Esophagus muscularis mucosa (tissue), 4 donors: ENCODE results near the gene CABP4. TPM values are rescaled to one million over a fixed set of nuclear protein-coding genes. Genes with fewer than 3 reads are reported as not detected.

Experiments used
- DNase-seq: peaks from one replicate; pipeline ENCODE4 v3.0.0-alpha.2; 2017; ENCODE audit errors: extremely low spot score
- H3K27ac ChIP-seq, 4 donors: fragments of 200-600 bp; sonication (generic); replicated peaks in 1 of 4; 1 replicate in 3 of 4; 2 replicates in 1 of 4; pipeline ENCODE4 v1.5.1; 2016 to 2019; ENCODE audit warnings: mild to moderate bottlenecking in 1 of 4
- H3K27me3 ChIP-seq, 4 donors: fragments of 200-600 bp; sonication (generic); one replicate each; pipeline versions ENCODE4 v1.5.1 to v1.6.0; 2016 to 2019
- H3K36me3 ChIP-seq, 4 donors: fragments of 200-600 bp; sonication (generic); one replicate each; pipeline ENCODE4 v1.5.1; 2016 to 2019
- H3K4me1 ChIP-seq, 4 donors: fragments of 200-600 bp; sonication (generic); one replicate each; pipeline ENCODE4 v1.5.1; 2016 to 2019
- H3K4me3 ChIP-seq, 4 donors: fragments of 200-600 bp; sonication (generic); 1 replicate in 2 of 4; 2 replicates in 2 of 4; pipeline ENCODE4 v1.5.1; 2016 to 2019; ENCODE audit warnings: mild to moderate bottlenecking in 4 of 4, moderate library complexity in 1 of 4
- H3K9me3 ChIP-seq, 4 donors: fragments of 200-600 bp; sonication (generic); 1 replicate in 3 of 4; 2 replicates in 1 of 4; pipeline ENCODE4 v1.5.1; 2016 to 2019
- CTCF ChIP-seq, 3 experiments: fragments of 200-600 bp in 2 of 3; fragments of 450-650 bp in 1 of 3; sonication (generic) in 2 of 3; IDR thresholded peaks; one replicate each; pipeline ENCODE4 v1.5.1; 2017 to 2019; ENCODE audit warnings: antibody characterized with exemption in 3 of 3, mild to moderate bottlenecking in 2 of 3, moderate library complexity in 1 of 3
- EP300 ChIP-seq: sonication (generic); formaldehyde crosslinking; IDR thresholded peaks from one replicate; pipeline ENCODE4 v1.6.1; 2017; ENCODE audit warnings: antibody characterized with exemption
- POLR2A ChIP-seq: fragments of 450-650 bp; IDR thresholded peaks from one replicate; pipeline ENCODE4 v1.6.1; 2017; ENCODE audit warnings: antibody characterized with exemption, moderate library complexity, mild to moderate bottlenecking, low read depth
- POLR2AphosphoS5 ChIP-seq, 2 donors: sonication (generic); formaldehyde crosslinking; IDR thresholded peaks; one replicate each; pipeline ENCODE4 v1.6.1; 2017; ENCODE audit warnings: antibody characterized with exemption in 2 of 2
- WGBS: methylation state at CpG from one replicate; pipeline ENCODE4 v1.1.5; 2018; 5-methylcytosine and 5-hydroxymethylcytosine counted together
- intact Hi-C: fragments of 100-400 bp; cut with DNase I; formaldehyde crosslinking; loops from one replicate; pipeline ENCODE4 v1.15.1; 2023
- total RNA-seq, 4 donors: library from RNA; depleted of rRNA; stranded (reverse); fragments of >200 nt; gene quantifications; one replicate each; pipeline versions ENCODE4 v1.1.0 to v1.2.1, GENCODE V29; 2016

The CABP4 gene
- total RNA-seq, 4 donors from 2014 or later: 0.50 to 2.9 (median 1.5) TPM

GRCh38 chr11:67429038-67429668, 26.0 kb upstream of the CABP4 start:
- Histone ChIP-seq H3K4me1 (peaks cover 21 to 31% (median 26%) of the 10 kb centered on the region in 4 donors), H3K36me3 (peaks cover 21 to 50% (median 42%) of the 10 kb centered on the region in 4 donors), H3K9me3 (no peaks in the 10 kb centered on the region), H3K4me3 (peak overlapping the region; percentile 69 to 98 (median 80)), H3K27me3 (no peaks in the 10 kb centered on the region), H3K27ac (peak overlapping the region; percentile 86 to 96 (median 94))
- no peak for TF ChIP-seq POLR2A
- no peak for TF ChIP-seq EP300
- WGBS: 49% methylated on average over 12 of the region's 12 CpGs
- intact Hi-C loops: no loop called here
- no peak for DNase-seq

- H3K27ac ChIP-seq: no peak overlapping the region
- WGBS: 77% methylated on average over 11 of the region's 11 CpGs
- no peak for DNase-seq
- intact Hi-C loops: no loop called here
- H3K36me3 ChIP-seq: peaks cover 27 to 56% (median 48%) of the 10 kb centered on the region in 4 donors
- TF ChIP-seq POLR2A: no peak
- TF ChIP-seq POLR2AphosphoS5 (IDR thresholded peaks at IDR 0.05): no peak
- no peak for TF ChIP-seq CTCF (IDR thresholded peaks at IDR 0.05)
- TF ChIP-seq EP300: no peak
- H3K9me3 ChIP-seq: no peaks in the 10 kb centered on the region
- peaks cover 21 to 31% (median 26%) of the 10 kb centered on the region in 4 donors for H3K4me1 ChIP-seq
- H3K27me3 ChIP-seq: no peaks in the 10 kb centered on the region
- peak overlapping the region in 1 of 4 donors; percentile 82 for H3K4me3 ChIP-seq
Measured at GRCh38 chr11:67429722-67430121, 25.4 kb upstream of the CABP4 start.

- no peak for DNase-seq
- WGBS: 91% methylated on average over 23 of the region's 24 CpGs
- intact Hi-C loops: no loop called here
- H3K27me3 ChIP-seq: no peaks in the 10 kb centered on the region
- no peak overlapping the region for H3K27ac ChIP-seq
- peaks cover 41 to 72% (median 65%) of the 10 kb centered on the region in 4 donors for H3K36me3 ChIP-seq
- no peaks in the 10 kb centered on the region for H3K9me3 ChIP-seq
- TF ChIP-seq EP300 (no peak), POLR2A (no peak), CTCF (IDR thresholded peaks at IDR 0.05) (no peak), POLR2AphosphoS5 (IDR thresholded peaks at IDR 0.05) (no peak)
- no peak overlapping the region for H3K4me3 ChIP-seq
- H3K4me1 ChIP-seq: peaks cover 21 to 49% (median 34%) of the 10 kb centered on the region in 4 donors
Measured at GRCh38 chr11:67431346-67432249, 23.6 kb upstream of the CABP4 start.

GRCh38 chr11:67432655-67433349, 22.4 kb upstream of the CABP4 start:
- Histone ChIP-seq H3K4me3 (no peak overlapping the region), H3K27me3 (no peaks in the 10 kb centered on the region), H3K36me3 (peaks cover 41 to 79% (median 71%) of the 10 kb centered on the region in 4 donors), H3K9me3 (no peaks in the 10 kb centered on the region), H3K27ac (no peak overlapping the region), H3K4me1 (peaks cover 15 to 54% (median 32%) of the 10 kb centered on the region in 4 donors)
- 87% methylated on average over 17 of the region's 22 CpGs for WGBS
- TF ChIP-seq CTCF (IDR thresholded peaks at IDR 0.05): no peak
- no peak for TF ChIP-seq POLR2A
- TF ChIP-seq EP300: no peak
- no peak for TF ChIP-seq POLR2AphosphoS5 (IDR thresholded peaks at IDR 0.05)
- DNase-seq: no peak
- intact Hi-C loops: no loop called here
